Measurements from ENCODE around the gene SOX21.

Gene SOX21

DNA sequence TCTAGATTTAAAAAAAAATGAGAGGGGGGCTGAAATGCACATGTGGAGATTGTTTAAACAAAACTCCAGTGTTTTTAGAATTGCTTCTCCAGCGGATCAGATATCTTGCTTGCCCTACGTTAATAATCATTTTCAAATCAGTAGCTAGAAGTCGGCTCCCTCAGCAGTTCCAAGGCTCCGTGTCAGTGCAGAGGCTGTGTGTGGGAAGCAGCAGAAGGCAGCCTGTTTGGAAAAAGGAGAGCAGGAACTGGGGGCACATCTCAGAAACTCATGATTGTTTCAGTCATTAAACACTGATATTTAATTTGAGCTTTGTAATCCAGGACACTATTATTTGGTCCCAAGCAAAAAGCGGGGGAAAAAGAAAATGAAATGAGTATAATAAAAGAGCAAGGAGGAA, 50.9 kb downstream of the SOX21 start:
- no peak for TF ChIP-seq SUZ12 (IDR thresholded peaks at IDR 0.05; ENCODE audit: extremely low read depth, insufficient read depth, insufficient read length)
- no peak for TF ChIP-seq YY1 (IDR thresholded peaks at IDR 0.05; ENCODE audit: insufficient read depth, insufficient read length)
- TF ChIP-seq ZNF274 (IDR thresholded peaks at IDR 0.05; ENCODE audit: low read depth, low read length), result no peak
- Histone ChIP-seq H3K36me3 (ENCODE audit: insufficient read depth, insufficient read length, low read length) (no peaks in the 10 kb centered on the region), H3K4me3 (ENCODE audit: insufficient read length, low read depth) (no peak overlapping the region), H3K27me3 (ENCODE audit: insufficient read depth, insufficient read length) (no peaks in the 10 kb centered on the region), H3K4me1 (ENCODE audit: insufficient read depth, insufficient read length) (peaks cover 3% of the 10 kb centered on the region), H3K9ac (ENCODE audit: insufficient read length, low read depth) (no peak overlapping the region), H3K9me3 (ENCODE audit: insufficient read depth, low read length) (no peaks in the 10 kb centered on the region)
- no peak for DNase-seq (ENCODE audit: low read depth, low spot score)

DNA sequence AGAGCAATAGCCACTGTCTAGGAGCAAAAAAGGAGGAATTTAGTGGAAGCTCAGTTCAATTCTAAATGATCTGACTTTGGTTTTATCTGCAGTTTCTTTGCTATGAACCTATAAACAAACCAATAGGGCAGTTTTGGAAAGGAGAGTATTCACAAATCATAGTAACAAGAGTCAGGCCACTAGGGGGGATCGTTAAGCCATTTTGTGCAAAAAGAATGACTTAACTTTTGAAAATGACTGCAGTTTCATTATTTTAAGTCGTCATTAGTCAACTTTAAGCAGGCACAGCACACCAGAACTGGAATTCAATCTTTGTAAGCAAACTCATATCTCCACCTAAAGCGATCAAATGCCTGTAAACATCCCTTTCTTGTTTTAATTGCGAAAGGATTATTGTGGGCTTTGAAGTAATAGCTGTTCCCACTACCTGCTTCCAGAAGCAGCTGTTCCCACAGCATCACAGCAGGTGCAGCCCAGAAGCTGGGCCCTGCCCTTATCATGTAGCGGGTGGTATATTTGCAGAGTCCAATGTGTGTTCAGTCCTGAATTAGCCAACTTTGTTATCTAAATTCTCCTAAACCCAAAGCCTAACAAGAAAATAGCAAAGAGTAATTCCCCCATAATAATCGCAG, 51.5 kb downstream of the SOX21 start:
- TF ChIP-seq SUZ12 (IDR thresholded peaks at IDR 0.05; ENCODE audit: extremely low read depth, insufficient read depth, insufficient read length), result no peak
- no peak for TF ChIP-seq YY1 (IDR thresholded peaks at IDR 0.05; ENCODE audit: insufficient read depth, insufficient read length)
- no peak for TF ChIP-seq ZNF274 (IDR thresholded peaks at IDR 0.05; ENCODE audit: low read depth, low read length)
- Histone ChIP-seq H3K4me1 (ENCODE audit: insufficient read depth, insufficient read length) (peaks cover 3% of the 10 kb centered on the region), H3K4me3 (ENCODE audit: insufficient read length, low read depth) (no peak overlapping the region), H3K27me3 (ENCODE audit: insufficient read depth, insufficient read length) (no peaks in the 10 kb centered on the region), H3K36me3 (ENCODE audit: insufficient read depth, insufficient read length, low read length) (no peaks in the 10 kb centered on the region), H3K9ac (ENCODE audit: insufficient read length, low read depth) (no peak overlapping the region), H3K9me3 (ENCODE audit: insufficient read depth, low read length) (no peaks in the 10 kb centered on the region)
- no peak for DNase-seq (ENCODE audit: low read depth, low spot score)
